HEK293T (cell line): Measurements from ENCODE around the gene LSM3.

Experiments
- CTCF ChIA-PET: fragments of 350-600 bp; formaldehyde crosslinking; extraction: SDS; loops from one replicate; lab custom pipeline; 2021; ENCODE audit warnings: antibody characterized with exemption, inconsistent platforms; lab: Yijun Ruan, JAX
- POLR2A ChIA-PET: fragments of 350-600 bp; formaldehyde crosslinking; extraction: SDS; loops from one replicate; lab custom pipeline; 2020; ENCODE audit warnings: antibody characterized with exemption, inconsistent platforms; lab: Yijun Ruan, JAX
- DNase-seq: peaks from one replicate; pipeline ENCODE4 v3.0.0; 2012; ENCODE audit warnings: mixed read lengths; ENCODE audit errors: extremely low spot score
- ARNT ChIP-seq: fragments of 450-650 bp; IDR thresholded peaks from 2 replicates; pipeline ENCODE4 v1.6.1; 2017; ENCODE audit warnings: mild to moderate bottlenecking
- BHLHE40 ChIP-seq: fragments of 450-650 bp; IDR thresholded peaks from 2 replicates; pipeline ENCODE4 v1.6.1; 2016; ENCODE audit warnings: mild to moderate bottlenecking, moderate library complexity, borderline replicate concordance
- CTBP1 ChIP-seq: fragments of 450-650 bp; IDR thresholded peaks from 2 replicates; pipeline ENCODE4 v1.6.1; 2016; ENCODE audit warnings: borderline replicate concordance
- ELF4 ChIP-seq: fragments of 450-650 bp; IDR thresholded peaks from 2 replicates; pipeline ENCODE4 v1.6.1; 2017; ENCODE audit warnings: antibody characterized with exemption
- FOXA1 ChIP-seq: fragments of 450-650 bp; IDR thresholded peaks from 2 replicates; pipeline ENCODE4 v1.6.1; 2016; ENCODE audit warnings: mild to moderate bottlenecking
- FOXK2 ChIP-seq: fragments of 450-650 bp; IDR thresholded peaks from 2 replicates; pipeline ENCODE4 v1.6.1; 2016; ENCODE audit warnings: mild to moderate bottlenecking
- FOXM1 ChIP-seq: fragments of 450-650 bp; IDR thresholded peaks from 2 replicates; pipeline ENCODE4 v1.6.1; 2017; ENCODE audit warnings: mild to moderate bottlenecking, borderline replicate concordance
- HDGF ChIP-seq: fragments of 450-650 bp; IDR thresholded peaks from 2 replicates; pipeline ENCODE4 v1.6.1; 2017; ENCODE audit warnings: antibody characterized with exemption, borderline replicate concordance
- L3MBTL2 ChIP-seq: fragments of 450-650 bp; conservative IDR thresholded peaks from 2 replicates; pipeline ENCODE4 v1.6.1; 2016; ENCODE audit warnings: mild to moderate bottlenecking
- LEF1 ChIP-seq: fragments of 450-650 bp; IDR thresholded peaks from 2 replicates; pipeline ENCODE4 v1.6.1; 2017; ENCODE audit warnings: mild to moderate bottlenecking, borderline replicate concordance
- NFRKB ChIP-seq: fragments of 450-650 bp; IDR thresholded peaks from 2 replicates; pipeline ENCODE4 v1.6.1; 2016; ENCODE audit warnings: mild to moderate bottlenecking, moderate library complexity
- SP1 ChIP-seq: fragments of 450-650 bp; IDR thresholded peaks from 2 replicates; pipeline ENCODE4 v1.6.1; 2017
- SUZ12 ChIP-seq: fragments of 450-650 bp; IDR thresholded peaks from 2 replicates; pipeline ENCODE4 v1.6.1; 2016; ENCODE audit warnings: mild to moderate bottlenecking
- TARDBP ChIP-seq: fragments of 450-650 bp; IDR thresholded peaks from 2 replicates; pipeline ENCODE4 v1.6.1; 2016
- ZNF384 ChIP-seq: fragments of 450-650 bp; IDR thresholded peaks from 2 replicates; pipeline ENCODE4 v1.6.1; 2016
- TF ChIP-seq, protein P1 (sequence below): fragments of 450-650 bp; IDR thresholded peaks from 2 replicates; pipeline ENCODE4 v1.6.1; 2016

The LSM3 gene

DNA sequence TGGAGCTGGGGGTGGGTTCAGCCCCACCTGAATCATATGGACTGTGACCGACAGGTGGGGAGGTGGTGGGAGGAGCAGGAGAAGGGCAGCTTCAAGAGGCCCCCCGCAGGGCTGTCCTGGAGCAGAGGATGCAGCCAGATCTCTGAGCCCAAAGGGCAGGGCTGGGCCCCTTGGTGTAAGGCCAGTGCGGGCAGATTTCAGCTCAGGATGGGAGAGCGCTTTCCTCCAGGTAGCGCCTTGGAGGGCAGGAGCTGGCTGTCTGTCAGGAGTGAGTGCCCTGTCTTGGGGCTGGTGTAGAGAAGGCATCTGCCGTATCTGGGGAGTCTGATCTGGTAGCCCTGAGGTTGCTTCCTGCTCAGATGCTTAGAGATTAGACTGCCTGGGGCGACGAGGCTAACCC, 46.5 kb upstream of the LSM3 start:
- no peak for DNase-seq
- no peak for TF ChIP-seq FOXM1
- no peak for TF ChIP-seq ZNF384
- TF ChIP-seq TARDBP: no peak
- TF ChIP-seq SUZ12: no peak
- TF ChIP-seq, protein P1, sequence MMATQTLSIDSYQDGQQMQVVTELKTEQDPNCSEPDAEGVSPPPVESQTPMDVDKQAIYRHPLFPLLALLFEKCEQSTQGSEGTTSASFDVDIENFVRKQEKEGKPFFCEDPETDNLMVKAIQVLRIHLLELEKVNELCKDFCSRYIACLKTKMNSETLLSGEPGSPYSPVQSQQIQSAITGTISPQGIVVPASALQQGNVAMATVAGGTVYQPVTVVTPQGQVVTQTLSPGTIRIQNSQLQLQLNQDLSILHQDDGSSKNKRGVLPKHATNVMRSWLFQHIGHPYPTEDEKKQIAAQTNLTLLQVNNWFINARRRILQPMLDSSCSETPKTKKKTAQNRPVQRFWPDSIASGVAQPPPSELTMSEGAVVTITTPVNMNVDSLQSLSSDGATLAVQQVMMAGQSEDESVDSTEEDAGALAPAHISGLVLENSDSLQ: no peak
- TF ChIP-seq HDGF: no peak
- TF ChIP-seq LEF1: no peak
- no peak for TF ChIP-seq ARNT
- TF ChIP-seq FOXK2: no peak
- TF ChIP-seq CTBP1: no peak
- TF ChIP-seq BHLHE40: no peak
- TF ChIP-seq NFRKB: no peak
- no peak for TF ChIP-seq ELF4
- no peak for TF ChIP-seq L3MBTL2
- no peak for TF ChIP-seq SP1
- no peak for TF ChIP-seq FOXA1
- ChIA-PET CTCF (interaction anchor here (1.1 kb wide), 1 partner anchor 21 kb away, joined by 3 read pairs; no protein-coding TSS in a partner anchor), POLR2A (no interaction called here)

DNA sequence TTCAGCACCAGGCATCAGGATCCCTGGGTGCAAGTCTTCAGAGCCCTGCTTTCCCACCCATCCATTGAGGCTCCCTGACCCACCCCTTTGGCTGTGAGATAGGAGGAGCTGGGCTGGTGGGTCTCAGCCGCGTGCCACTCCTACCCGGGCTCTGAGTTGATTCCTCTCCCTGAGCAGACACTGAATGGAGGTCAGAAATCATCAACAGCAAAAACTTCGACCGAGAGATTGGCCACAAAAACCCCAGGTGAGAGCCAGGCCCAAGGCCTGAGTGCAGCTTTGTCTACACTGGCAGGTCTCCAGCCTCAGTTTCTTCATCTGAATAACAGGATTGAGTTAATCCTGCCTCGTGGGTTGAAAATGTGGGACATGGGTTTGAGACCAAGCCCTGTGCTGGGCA, 45.9 kb upstream of the LSM3 start:
- no peak for DNase-seq
- TF ChIP-seq SP1 (no peak), ARNT (no peak), BHLHE40 (no peak), CTBP1 (no peak), ZNF384 (no peak), FOXM1 (no peak), FOXA1 (no peak), LEF1 (no peak), FOXK2 (no peak), ELF4 (no peak), NFRKB (no peak), HDGF (no peak)
- TF ChIP-seq, protein P1: no peak
- POLR2A ChIA-PET: no interaction called here
- CTCF ChIA-PET: interaction anchor here (1.1 kb wide), 1 partner anchor 20 kb away, joined by 3 read pairs; no protein-coding TSS in a partner anchor

DNA sequence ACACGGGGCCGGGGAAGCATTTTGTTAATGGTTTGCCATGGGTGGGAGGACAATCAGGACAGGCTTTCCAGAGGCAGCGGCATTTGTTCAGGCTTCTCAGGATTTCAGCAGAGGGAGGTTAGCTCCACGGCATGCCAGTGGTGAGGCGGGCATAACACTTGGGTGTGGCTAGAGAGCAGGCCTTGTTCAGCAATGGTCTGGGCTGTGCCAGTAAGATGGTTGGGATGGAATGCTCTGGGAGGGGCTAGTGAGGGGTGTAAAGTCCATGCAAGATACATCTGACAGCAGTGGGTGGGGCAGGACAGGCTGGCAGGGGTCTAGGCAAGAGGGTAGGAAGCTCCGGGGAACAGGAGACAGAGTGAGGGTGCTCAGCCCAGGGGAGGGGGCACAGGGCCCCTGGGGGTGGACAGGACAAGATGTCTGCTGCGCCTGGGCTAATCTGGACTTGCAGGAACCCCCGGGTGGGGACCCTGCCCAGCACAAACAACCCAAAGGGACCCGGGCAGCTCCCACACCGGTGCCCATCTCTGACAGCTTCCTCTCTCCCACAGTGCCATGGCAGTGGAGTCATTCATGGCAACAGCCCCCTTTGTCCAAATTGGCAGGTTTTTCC, 45.3 kb upstream of the LSM3 start:
- TF ChIP-seq L3MBTL2: no peak
- TF ChIP-seq ZNF384: no peak
- TF ChIP-seq, protein P1: no peak
- TF ChIP-seq SP1: no peak
- TF ChIP-seq SUZ12: no peak
- TF ChIP-seq LEF1: no peak
- no peak for TF ChIP-seq FOXM1
- TF ChIP-seq ARNT: no peak
- no peak for TF ChIP-seq HDGF
- TF ChIP-seq CTBP1: no peak
- no peak for TF ChIP-seq ELF4
- no peak for TF ChIP-seq FOXK2
- TF ChIP-seq FOXA1: no peak
- TF ChIP-seq NFRKB: no peak
- no peak for DNase-seq
- POLR2A ChIA-PET: interaction anchor here (1.1 kb wide), 1 partner anchor 8 kb away, joined by 5 read pairs; the partner anchor contains the start of genes CHCHD4 and TMEM43
- CTCF ChIA-PET: no interaction called here

DNA sequence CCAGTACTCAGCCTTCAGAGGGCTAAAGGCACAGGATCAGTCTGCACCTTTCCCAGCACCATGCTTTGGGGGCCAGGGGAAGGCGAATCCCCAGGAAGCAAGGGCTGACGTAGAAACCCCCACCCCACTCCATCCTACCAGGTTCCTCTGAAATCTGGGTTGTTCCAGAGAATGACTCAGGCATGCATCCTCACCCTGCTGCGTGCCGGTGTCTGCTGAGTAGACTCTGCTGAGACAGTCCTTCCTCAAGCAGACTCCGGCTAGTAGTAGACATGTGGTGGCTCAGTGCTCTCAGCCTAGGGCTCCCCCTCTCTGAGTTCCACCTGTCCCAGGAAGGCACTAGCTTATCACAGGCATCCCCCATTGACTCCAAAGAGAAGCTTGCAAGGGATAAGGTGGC, 44.7 kb upstream of the LSM3 start:
- DNase-seq: no peak
- no peak for TF ChIP-seq FOXM1
- no peak for TF ChIP-seq FOXA1
- no peak for TF ChIP-seq FOXK2
- POLR2A ChIA-PET: interaction anchor here (1.1 kb wide), 1 partner anchor 9 kb away, joined by 5 read pairs; the partner anchor contains the start of genes CHCHD4 and TMEM43
- CTCF ChIA-PET: no interaction called here

DNA sequence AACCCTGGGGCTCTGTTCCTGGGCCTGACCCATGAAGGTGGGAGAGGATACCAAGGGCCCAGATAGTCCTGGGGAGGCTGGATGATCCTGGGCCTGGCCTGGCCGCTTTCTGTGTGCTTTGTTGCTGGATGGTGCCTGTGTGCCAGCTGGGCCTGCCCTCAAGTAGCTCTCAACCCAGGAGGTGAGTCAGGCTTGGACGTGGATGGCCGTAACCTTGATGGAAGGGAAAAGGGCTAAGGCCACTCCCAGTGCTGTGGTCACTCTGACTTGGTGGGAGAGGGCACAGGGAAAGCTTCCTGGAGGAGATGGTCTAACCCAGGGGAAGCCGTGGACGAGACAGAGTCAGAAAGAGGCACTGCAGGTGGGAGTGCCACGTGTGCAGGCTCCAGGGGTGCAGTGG, 44.3 kb upstream of the LSM3 start:
- TF ChIP-seq FOXK2 (no peak), FOXA1 (no peak), SP1 (no peak), ELF4 (no peak), LEF1 (no peak), SUZ12 (no peak), BHLHE40 (no peak), CTBP1 (no peak), HDGF (no peak), ZNF384 (no peak), TARDBP (no peak), L3MBTL2 (no peak), NFRKB (no peak), ARNT (no peak), FOXM1 (no peak)
- TF ChIP-seq, protein P1: no peak
- ChIA-PET CTCF (no interaction called here), POLR2A (interaction anchor here (1.1 kb wide), 1 partner anchor 9 kb away, joined by 5 read pairs; the partner anchor contains the start of genes CHCHD4 and TMEM43)
- DNase-seq: no peak
